22Rv1 (cell line): ENCODE results near the gene KREMEN1.

Source experiments
- H3K27ac ChIP-seq: fragments of 450-650 bp; 2 replicates; pipeline ENCODE4 v1.5.1; 2017
- ZFX ChIP-seq: fragments of 450-650 bp; IDR thresholded peaks from 2 replicates; pipeline ENCODE4 v1.6.1; 2017; ENCODE audit warnings: antibody characterized with exemption, borderline replicate concordance
- TF ChIP-seq, protein P1 (sequence below): fragments of 450-650 bp; IDR thresholded peaks from 2 replicates; pipeline ENCODE4 v1.5.1; 2017; ENCODE audit warnings: mild to moderate bottlenecking

KREMEN1 gene

DNA sequence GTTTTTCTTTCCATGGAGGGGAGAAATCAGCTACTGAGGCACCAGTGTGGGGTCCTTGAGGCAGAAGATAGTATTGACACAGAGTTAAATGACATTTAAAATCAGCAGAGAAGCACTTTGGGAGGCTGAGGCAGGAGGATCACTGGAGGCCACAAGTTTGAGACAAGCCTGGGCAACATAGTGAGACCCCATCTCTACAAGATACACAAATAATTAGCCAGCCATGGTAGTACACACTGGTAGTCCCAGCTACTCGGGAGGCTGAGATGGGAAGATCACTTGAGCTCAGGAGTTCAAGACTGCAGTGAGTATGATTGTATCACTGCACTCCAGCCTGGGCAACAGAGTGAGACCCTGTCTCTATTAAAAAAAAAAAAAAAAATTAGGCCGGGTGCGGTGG lies 38.1 kb downstream of the KREMEN1 start:
- no peak overlapping the region for H3K27ac ChIP-seq
- no peak for TF ChIP-seq ZFX
- TF ChIP-seq, protein P1, sequence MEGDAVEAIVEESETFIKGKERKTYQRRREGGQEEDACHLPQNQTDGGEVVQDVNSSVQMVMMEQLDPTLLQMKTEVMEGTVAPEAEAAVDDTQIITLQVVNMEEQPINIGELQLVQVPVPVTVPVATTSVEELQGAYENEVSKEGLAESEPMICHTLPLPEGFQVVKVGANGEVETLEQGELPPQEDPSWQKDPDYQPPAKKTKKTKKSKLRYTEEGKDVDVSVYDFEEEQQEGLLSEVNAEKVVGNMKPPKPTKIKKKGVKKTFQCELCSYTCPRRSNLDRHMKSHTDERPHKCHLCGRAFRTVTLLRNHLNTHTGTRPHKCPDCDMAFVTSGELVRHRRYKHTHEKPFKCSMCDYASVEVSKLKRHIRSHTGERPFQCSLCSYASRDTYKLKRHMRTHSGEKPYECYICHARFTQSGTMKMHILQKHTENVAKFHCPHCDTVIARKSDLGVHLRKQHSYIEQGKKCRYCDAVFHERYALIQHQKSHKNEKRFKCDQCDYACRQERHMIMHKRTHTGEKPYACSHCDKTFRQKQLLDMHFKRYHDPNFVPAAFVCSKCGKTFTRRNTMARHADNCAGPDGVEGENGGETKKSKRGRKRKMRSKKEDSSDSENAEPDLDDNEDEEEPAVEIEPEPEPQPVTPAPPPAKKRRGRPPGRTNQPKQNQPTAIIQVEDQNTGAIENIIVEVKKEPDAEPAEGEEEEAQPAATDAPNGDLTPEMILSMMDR, result no peak

DNA sequence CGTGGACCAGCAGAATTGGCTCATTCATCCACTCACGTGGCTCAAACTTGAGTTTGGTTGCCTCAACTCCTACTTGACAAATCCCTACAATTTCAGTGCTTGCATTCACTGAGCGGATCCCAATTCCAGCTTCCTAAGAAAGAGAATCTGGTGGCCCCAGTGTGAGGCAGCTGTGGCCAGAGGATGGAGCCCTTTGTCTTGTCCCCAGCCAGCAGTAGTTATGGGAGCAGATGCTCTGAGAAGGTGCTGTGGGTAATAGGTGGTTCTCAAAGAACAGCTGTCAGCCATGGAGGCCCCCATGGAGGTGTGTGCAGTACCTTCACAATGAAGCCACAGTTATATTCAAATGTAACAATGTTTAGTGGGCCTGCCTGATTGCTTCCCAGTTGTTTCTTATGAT lies 39.3 kb downstream of the KREMEN1 start:
- H3K27ac ChIP-seq, result no peak overlapping the region
- TF ChIP-seq, protein P1, result no peak
- TF ChIP-seq ZFX, result no peak

DNA sequence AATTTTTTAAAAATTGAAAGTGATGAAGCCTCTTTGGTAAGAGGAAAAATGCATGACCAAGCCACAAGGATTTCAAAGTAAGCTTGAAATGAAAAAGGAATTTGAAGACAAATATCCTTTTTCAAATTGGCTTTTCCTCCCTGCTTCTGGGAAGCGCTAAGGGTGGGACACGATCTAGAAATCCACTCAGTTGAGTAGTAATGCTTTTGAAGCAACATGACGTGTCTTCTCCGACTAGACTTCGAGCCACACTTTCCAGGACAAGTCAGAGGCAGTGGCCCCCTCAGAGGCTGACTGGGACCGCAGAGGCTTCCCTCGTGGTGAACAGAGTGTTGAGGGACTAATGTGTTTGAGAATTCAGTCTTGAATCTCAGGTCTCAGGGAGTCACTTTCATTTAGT lies 39.8 kb downstream of the KREMEN1 start:
- H3K27ac ChIP-seq, result no peak overlapping the region

DNA sequence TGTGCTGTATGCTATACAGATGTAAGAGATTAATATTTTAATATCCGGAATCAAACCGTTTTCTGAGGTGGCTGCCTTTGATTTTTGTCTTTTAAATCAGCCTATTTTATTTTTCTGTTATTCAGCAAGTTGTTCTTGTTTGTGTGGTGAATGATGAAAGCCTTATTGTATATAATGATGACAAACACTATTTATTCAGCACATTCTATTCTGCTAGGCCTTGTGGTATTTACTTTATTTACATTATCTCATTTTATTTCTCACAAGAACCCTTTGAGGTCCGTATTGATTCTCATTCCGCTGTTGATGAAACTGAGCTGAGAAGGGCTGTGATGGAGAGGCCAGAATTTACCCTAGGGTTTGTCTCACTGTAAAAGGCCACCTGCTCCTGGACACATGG lies 40.5 kb downstream of the KREMEN1 start:
- TF ChIP-seq, protein P1, result no peak
- TF ChIP-seq ZFX, result no peak
- no peak overlapping the region for H3K27ac ChIP-seq

More for the DNA sequence above, 39.8 kb downstream of the KREMEN1 start:
- TF ChIP-seq ZFX, result no peak
- TF ChIP-seq, protein P1, result no peak

DNA sequence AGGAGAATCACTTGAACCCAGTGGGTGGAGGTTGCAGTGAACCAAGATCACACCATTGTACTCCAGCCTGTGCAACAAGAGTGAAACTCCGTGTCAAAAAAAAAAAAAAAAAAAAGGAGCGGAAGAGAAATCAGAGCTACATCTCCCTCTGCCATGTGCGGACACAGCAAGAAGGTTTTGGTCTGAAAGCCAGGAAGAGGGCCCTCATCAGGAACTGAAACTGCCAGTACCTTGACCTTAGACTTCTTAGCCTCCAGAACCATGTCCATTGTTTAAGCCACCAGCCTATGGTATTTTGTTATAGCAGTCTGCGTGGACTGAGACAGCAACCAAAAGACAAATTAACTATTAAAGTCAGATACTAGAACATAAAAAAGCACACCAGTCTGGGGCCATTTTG lies 41.6 kb downstream of the KREMEN1 start:
- no peak overlapping the region for H3K27ac ChIP-seq

DNA sequence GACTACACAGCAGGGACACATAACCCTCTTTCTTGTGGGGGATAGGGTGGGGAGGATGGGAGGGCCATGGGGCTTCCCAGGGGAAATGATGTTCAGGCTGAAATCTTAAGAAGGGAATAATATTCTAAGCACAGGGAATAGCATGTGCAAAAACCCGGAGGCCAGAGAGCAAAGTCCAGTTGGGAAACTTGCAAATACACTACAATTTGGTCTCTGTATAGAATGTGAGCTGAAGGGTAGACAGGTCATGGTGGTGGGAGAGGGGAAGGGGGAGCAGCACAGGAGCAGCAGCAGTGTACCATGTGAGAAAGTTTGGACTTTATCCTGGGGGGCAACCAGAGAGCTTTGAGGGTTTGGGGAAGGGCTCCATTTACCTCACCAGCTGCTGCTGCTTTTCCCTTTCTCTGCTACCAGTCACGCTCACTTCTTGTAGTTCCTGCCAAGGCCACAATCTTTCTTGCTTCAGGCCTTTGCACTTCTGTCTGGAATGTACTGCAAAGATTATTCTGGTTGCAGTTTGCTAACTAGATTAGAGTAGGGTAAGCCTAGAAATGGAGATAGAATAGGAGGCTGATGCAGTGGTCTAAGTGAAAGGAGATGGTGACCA lies 43.0 kb downstream of the KREMEN1 start:
- H3K27ac ChIP-seq, result no peak overlapping the region
- TF ChIP-seq, protein P1, result no peak
- no peak for TF ChIP-seq ZFX

More for the DNA sequence above, 41.6 kb downstream of the KREMEN1 start:
- TF ChIP-seq, protein P1, result no peak
- no peak for TF ChIP-seq ZFX

DNA sequence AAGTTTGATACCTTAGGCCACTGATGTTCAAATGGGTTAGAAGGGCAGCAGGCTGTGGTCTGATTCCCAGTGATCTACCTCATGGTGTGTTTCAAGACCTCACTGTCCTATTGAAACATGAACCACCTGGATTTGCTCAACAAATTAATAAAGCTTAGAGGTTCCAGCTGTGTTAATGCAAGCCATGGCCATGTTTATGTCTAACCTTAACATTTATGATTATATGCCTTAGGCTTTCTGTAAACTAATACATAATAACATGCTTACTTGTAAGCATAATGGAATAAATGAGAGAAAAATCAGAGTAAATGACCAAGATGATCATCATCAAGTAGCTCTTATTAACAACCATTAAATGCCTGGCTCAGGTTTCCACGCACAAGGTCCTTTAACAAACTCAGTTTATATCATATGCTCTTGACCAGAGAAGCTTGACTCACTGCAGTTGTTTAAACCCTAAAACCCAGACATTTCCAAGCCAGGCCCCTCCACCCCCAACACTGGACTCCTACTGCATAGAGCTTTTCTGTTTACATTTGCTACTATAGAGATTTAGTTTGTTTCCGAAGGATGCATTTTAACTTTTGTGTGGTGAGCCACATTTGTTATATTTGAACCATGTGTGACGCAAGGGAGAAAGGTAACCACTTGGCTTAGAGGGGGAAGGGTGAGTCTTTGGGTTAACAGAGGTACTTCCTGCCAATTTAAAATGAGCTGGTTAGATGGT lies 43.7 kb downstream of the KREMEN1 start:
- TF ChIP-seq ZFX, result no peak
- TF ChIP-seq, protein P1, result no peak
- H3K27ac ChIP-seq, result no peak overlapping the region
